ENCODE results near the gene HEXIM2. TPM values are rescaled to one million over a fixed set of nuclear protein-coding genes. Genes with fewer than 3 reads are reported as not detected.

The HEXIM2 gene
- total RNA-seq, 6 experiments from 2014 or later, result 4.8 to 9.5 (median 6.2) TPM

DNA sequence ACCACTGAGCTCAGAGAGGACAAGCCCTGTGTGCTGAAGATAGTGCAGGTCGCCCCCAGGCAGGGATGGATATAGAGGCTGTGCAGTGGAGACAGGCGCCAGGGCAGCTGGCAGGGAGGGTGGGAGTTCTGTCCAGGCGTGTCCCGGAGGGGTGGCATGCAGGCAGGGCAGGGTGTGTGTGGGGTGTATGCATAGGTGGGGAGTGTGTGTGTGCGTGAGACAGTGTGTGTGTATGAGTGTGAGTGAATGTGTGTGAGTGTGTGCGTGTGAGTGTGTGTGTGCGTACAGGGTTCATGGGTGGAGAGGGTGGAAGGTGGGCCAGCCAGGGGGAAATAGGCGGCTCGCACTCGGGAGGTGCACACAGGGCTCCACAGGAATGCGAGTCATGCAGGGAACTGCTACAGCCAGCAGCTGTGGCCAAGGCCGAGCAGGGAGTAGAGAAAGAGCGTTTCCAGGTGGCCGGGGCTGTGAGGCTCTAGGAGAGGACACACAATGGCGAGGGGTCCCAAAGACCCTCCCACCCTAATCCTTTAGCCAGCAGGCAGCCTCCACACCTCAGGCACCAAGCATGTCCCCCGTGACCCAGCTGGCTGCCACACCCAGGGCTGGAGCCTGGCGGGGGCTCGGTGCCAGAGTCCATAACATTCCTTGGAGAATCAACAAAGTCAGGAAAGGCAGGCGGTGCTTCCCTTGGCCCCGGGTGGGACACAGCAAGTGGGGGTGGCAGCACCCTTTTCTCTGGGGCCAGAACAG, 34.0 kb upstream of the HEXIM2 start:
- Mint-ChIP-seq H3K4me1 (ENCODE audit: low read depth) (peaks cover 69% of the 10 kb centered on the region), H3K27ac (peak overlapping the region; percentile 76), H3K36me3 (ENCODE audit: low read depth) (peaks cover 4% of the 10 kb centered on the region; the same call in 1 of the 2 replicates), H3K4me3 (peak overlapping the region; percentile 35), H3K27me3 (ENCODE audit: insufficient read depth) (no peaks in the 10 kb centered on the region), H3K9me3 (no peaks in the 10 kb centered on the region)
- peak; percentile 31 for DNase-seq
- TF ChIP-seq, protein P1, sequence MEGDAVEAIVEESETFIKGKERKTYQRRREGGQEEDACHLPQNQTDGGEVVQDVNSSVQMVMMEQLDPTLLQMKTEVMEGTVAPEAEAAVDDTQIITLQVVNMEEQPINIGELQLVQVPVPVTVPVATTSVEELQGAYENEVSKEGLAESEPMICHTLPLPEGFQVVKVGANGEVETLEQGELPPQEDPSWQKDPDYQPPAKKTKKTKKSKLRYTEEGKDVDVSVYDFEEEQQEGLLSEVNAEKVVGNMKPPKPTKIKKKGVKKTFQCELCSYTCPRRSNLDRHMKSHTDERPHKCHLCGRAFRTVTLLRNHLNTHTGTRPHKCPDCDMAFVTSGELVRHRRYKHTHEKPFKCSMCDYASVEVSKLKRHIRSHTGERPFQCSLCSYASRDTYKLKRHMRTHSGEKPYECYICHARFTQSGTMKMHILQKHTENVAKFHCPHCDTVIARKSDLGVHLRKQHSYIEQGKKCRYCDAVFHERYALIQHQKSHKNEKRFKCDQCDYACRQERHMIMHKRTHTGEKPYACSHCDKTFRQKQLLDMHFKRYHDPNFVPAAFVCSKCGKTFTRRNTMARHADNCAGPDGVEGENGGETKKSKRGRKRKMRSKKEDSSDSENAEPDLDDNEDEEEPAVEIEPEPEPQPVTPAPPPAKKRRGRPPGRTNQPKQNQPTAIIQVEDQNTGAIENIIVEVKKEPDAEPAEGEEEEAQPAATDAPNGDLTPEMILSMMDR (IDR thresholded peaks at IDR 0.05), result no peak

DNA sequence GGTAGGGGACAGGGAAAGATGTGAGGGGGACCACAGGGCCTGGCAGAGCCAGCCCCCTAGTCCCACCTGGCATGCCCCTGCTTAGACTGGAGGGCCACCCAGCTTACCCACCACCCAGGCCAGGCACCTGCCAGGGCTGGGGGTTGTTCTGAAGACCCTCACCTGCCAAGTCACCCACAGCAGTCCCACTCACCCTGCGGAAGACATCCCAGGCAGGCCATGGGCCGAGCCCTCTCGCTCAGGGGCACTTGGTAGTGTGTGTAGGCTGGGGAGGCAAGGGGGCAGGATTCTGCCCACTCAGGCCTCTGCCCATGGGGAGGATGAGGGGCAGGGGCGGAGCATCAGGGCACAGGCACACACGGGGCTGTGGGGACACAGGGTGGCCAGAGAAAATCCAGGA, 33.3 kb upstream of the HEXIM2 start:
- TF ChIP-seq, protein P1 (IDR thresholded peaks at IDR 0.05), result no peak
- no peak for DNase-seq
- Mint-ChIP-seq H3K9me3 (no peaks in the 10 kb centered on the region), H3K27me3 (ENCODE audit: insufficient read depth) (no peaks in the 10 kb centered on the region), H3K27ac (peak overlapping the region; percentile 76), H3K36me3 (ENCODE audit: low read depth) (peaks cover 4% of the 10 kb centered on the region; the same call in 1 of the 2 replicates), H3K4me3 (peak overlapping the region; percentile 35), H3K4me1 (ENCODE audit: low read depth) (peaks cover 63% of the 10 kb centered on the region)

DNA sequence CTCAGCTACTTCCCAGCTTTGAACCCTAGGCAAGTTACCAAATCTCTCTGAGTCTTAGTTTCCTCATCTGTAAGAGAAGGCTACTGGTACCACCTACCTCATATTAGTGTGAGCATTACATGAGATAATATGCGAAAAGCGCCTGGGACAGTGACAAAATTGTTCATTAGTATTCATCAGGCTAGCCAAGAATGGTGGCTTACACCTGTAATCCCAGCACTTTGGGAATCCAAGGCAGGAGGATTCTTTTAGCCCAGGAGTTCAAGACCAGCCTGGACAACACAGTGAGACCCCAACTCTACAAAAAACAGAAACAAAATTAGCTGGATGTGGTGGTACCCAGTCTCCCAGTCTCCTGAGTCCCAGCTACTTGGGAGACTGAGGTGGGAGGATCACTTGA, 32.7 kb upstream of the HEXIM2 start:
- peak overlapping the region; percentile 76 for H3K27ac Mint-ChIP-seq
- peaks cover 4% of the 10 kb centered on the region; the same call in 1 of the 2 replicates for H3K36me3 Mint-ChIP-seq (ENCODE audit: low read depth)
- TF ChIP-seq, protein P1 (IDR thresholded peaks at IDR 0.05), result no peak
- DNase-seq, result no peak
- H3K9me3 Mint-ChIP-seq, result no peaks in the 10 kb centered on the region
- no peak overlapping the region for H3K4me3 Mint-ChIP-seq
- no peaks in the 10 kb centered on the region for H3K27me3 Mint-ChIP-seq (ENCODE audit: insufficient read depth)
- peaks cover 64% of the 10 kb centered on the region for H3K4me1 Mint-ChIP-seq (ENCODE audit: low read depth)

DNA sequence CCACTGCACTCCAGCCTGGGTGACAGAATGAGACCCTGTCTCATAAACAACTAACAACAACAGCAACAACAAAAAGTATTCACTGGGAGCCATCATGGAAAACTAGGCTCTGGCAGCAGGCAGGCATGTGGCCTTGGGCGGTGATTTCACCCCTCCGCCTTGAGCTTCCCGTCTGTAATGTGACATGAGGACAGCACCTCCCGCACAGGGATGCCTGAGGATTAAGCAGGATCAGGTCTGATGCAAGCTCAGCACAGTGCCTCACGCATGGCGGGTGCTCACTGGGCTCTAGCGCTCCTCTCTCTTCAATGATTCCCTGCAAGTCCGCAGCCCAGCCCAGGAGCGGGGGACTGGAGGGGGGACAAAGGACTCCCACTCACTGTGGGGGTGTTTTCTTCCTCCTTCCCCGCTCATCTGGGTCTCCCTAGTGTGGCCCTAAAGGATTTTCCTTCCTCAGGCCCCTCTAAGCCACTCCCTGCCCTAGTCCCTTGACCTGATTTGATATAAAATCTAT, 32.2 kb upstream of the HEXIM2 start:
- peaks cover 60% of the 10 kb centered on the region for H3K4me1 Mint-ChIP-seq (ENCODE audit: low read depth)
- H3K27me3 Mint-ChIP-seq (ENCODE audit: insufficient read depth), result no peaks in the 10 kb centered on the region
- H3K9me3 Mint-ChIP-seq, result no peaks in the 10 kb centered on the region
- no peak for DNase-seq
- H3K36me3 Mint-ChIP-seq (ENCODE audit: low read depth), result peaks cover 4% of the 10 kb centered on the region; the same call in 1 of the 2 replicates
- H3K4me3 Mint-ChIP-seq, result no peak overlapping the region
- H3K27ac Mint-ChIP-seq, result peak overlapping the region; percentile 47
- TF ChIP-seq, protein P1 (IDR thresholded peaks at IDR 0.05), result no peak

DNA sequence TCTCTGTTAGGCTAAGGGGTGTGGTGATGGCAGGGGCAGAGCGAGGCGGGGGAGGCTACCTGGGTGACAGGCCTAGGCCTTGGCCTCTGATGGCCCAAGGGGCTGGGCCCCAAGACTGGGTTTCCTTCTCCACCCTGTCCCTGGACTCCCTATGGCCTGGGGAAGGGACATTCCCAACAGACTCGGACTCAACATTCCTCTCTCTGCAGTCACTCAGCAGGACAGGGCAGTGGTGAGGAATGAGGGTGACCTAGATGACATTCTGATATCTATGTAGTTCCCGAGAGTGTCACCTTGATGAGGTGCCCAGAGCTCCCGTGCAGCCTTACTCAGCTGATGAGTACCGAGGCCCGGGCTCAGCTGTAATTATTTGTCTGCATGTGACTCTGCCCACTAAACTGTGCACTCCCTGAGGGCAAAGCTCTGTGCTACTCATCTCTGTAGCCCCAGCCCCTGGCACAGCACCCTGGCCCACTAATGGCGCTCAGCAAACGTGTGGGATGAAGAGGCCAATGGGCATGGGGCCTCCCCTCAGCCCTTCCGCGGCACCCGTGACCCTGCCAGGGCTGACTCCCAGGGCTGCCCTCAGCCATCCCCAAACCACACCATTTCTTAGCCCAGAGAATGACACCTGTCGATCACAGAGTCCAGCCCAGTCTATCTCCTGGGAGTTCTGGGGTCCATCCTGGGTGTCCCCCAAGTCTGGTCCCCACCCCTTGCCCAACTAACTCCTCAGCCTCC, 31.6 kb upstream of the HEXIM2 start:
- Mint-ChIP-seq H3K4me3 (peak overlapping the region; percentile 82), H3K27ac (peak overlapping the region; percentile 47), H3K4me1 (ENCODE audit: low read depth) (peaks cover 55% of the 10 kb centered on the region), H3K27me3 (ENCODE audit: insufficient read depth) (no peaks in the 10 kb centered on the region), H3K36me3 (ENCODE audit: low read depth) (peaks cover 4% of the 10 kb centered on the region; the same call in 1 of the 2 replicates), H3K9me3 (no peaks in the 10 kb centered on the region)
- peak; percentile 57 for DNase-seq
- TF ChIP-seq, protein P1 (IDR thresholded peaks at IDR 0.05), result no peak

All from HFFc6 (cell line).